ENCODE measurements around the gene ENTPD1. TPM values are rescaled to one million over a fixed set of nuclear protein-coding genes. Genes with fewer than 3 reads are reported as not detected.

Gene ENTPD1
- total and polyA plus RNA-seq, 4 donors = 18.2 to 110 (median 50.0) TPM

GRCh38 chr10:95810198-95810976 lies 54.4 kb downstream of the ENTPD1 start:
- H3K4me3 ChIP-seq (ENCODE audit: low read length in 2 of 2) = no peak overlapping the region
- intact Hi-C loops (cut with DNase I) = no loop called here
- DNase-seq (no peak), ATAC-seq (ENCODE audit: low FRiP score) (no peak)
- no peaks in the 10 kb centered on the region for H3K36me3 ChIP-seq (ENCODE audit: control insufficient read depth in 1 of 2, insufficient read depth in 2 of 2, low read length in 1 of 2)
- no peak overlapping the region for H3K27ac ChIP-seq (ENCODE audit: low read depth in 1 of 2, low read length in 2 of 2)
- no peaks in the 10 kb centered on the region for H3K9me3 ChIP-seq (ENCODE audit: control insufficient read depth, low read length)
- no peaks in the 10 kb centered on the region for H3K4me1 ChIP-seq (ENCODE audit: control insufficient read depth in 1 of 2, insufficient read depth in 2 of 2, low read length in 2 of 2)
- 96 to 98% methylated on average over 20 of the region's 20 CpGs for WGBS, 2 donors
- no peaks in the 10 kb centered on the region for H3K27me3 ChIP-seq (ENCODE audit: control insufficient read depth in 1 of 2, insufficient read depth in 2 of 2, low read length in 1 of 2)

- peaks cover 2% of the 10 kb centered on the region for H3K9me3 ChIP-seq (ENCODE audit: control insufficient read depth, low read length)
- no peak for DNase-seq
- 92 to 95% methylated on average over 3 of the region's 3 CpGs for WGBS, 2 donors
- no peak for ATAC-seq (ENCODE audit: low FRiP score)
- H3K27me3 ChIP-seq (ENCODE audit: control insufficient read depth in 1 of 2, insufficient read depth in 2 of 2, low read length in 1 of 2) = no peaks in the 10 kb centered on the region
- no peak overlapping the region for H3K4me3 ChIP-seq (ENCODE audit: low read length in 2 of 2)
- no peak overlapping the region for H3K27ac ChIP-seq (ENCODE audit: low read depth in 1 of 2, low read length in 2 of 2)
- peaks cover 0 to 2% of the 10 kb centered on the region in 2 donors for H3K36me3 ChIP-seq (ENCODE audit: control insufficient read depth in 1 of 2, insufficient read depth in 2 of 2, low read length in 1 of 2)
- peaks cover 0 to 2% of the 10 kb centered on the region in 2 donors for H3K4me1 ChIP-seq (ENCODE audit: control insufficient read depth in 1 of 2, insufficient read depth in 2 of 2, low read length in 2 of 2)
- intact Hi-C loops (cut with DNase I) = no loop called here
Observed at GRCh38 chr10:95813054-95813685, 57.2 kb downstream of the ENTPD1 start.

GRCh38 chr10:95814011-95814727 lies 58.2 kb downstream of the ENTPD1 start:
- H3K27ac ChIP-seq (ENCODE audit: low read depth in 1 of 2, low read length in 2 of 2) = no peak overlapping the region
- H3K4me3 ChIP-seq (ENCODE audit: low read length in 2 of 2) = no peak overlapping the region
- peaks cover 2% of the 10 kb centered on the region for H3K9me3 ChIP-seq (ENCODE audit: control insufficient read depth, low read length)
- ATAC-seq (ENCODE audit: low FRiP score) (no peak), DNase-seq (peak in 1 of 2 donors; percentile 67)
- WGBS, 2 donors = 65 to 66% methylated on average over 7 of the region's 7 CpGs
- H3K4me1 ChIP-seq (ENCODE audit: control insufficient read depth in 1 of 2, insufficient read depth in 2 of 2, low read length in 2 of 2) = peaks cover 4 to 7% of the 10 kb centered on the region in 2 donors
- no peaks in the 10 kb centered on the region for H3K27me3 ChIP-seq (ENCODE audit: control insufficient read depth in 1 of 2, insufficient read depth in 2 of 2, low read length in 1 of 2)
- intact Hi-C loops (cut with DNase I) = no loop called here
- peaks cover 0 to 2% of the 10 kb centered on the region in 2 donors for H3K36me3 ChIP-seq (ENCODE audit: control insufficient read depth in 1 of 2, insufficient read depth in 2 of 2, low read length in 1 of 2)

- 88 to 90% methylated on average over 2 of the region's 2 CpGs for WGBS, 2 donors
- intact Hi-C loops (cut with DNase I) = no loop called here
- DNase-seq (no peak), ATAC-seq (ENCODE audit: low FRiP score) (no peak)
- H3K4me1 ChIP-seq (ENCODE audit: control insufficient read depth in 1 of 2, insufficient read depth in 2 of 2, low read length in 2 of 2) = peaks cover 4 to 7% of the 10 kb centered on the region in 2 donors
- peaks cover 0 to 2% of the 10 kb centered on the region in 2 donors for H3K36me3 ChIP-seq (ENCODE audit: control insufficient read depth in 1 of 2, insufficient read depth in 2 of 2, low read length in 1 of 2)
- H3K4me3 ChIP-seq (ENCODE audit: low read length in 2 of 2) = no peak overlapping the region
- H3K27me3 ChIP-seq (ENCODE audit: control insufficient read depth in 1 of 2, insufficient read depth in 2 of 2, low read length in 1 of 2) = no peaks in the 10 kb centered on the region
- H3K27ac ChIP-seq (ENCODE audit: low read depth in 1 of 2, low read length in 2 of 2) = no peak overlapping the region
- H3K9me3 ChIP-seq (ENCODE audit: control insufficient read depth, low read length) = peaks cover 2% of the 10 kb centered on the region
Observed at GRCh38 chr10:95815133-95815532, 59.2 kb downstream of the ENTPD1 start.

- Histone ChIP-seq H3K27me3 (ENCODE audit: control insufficient read depth in 1 of 2, insufficient read depth in 2 of 2, low read length in 1 of 2) (no peaks in the 10 kb centered on the region), H3K36me3 (ENCODE audit: control insufficient read depth in 1 of 2, insufficient read depth in 2 of 2, low read length in 1 of 2) (peaks cover 0 to 2% of the 10 kb centered on the region in 2 donors), H3K27ac (ENCODE audit: low read depth in 1 of 2, low read length in 2 of 2) (no peak overlapping the region), H3K4me1 (ENCODE audit: control insufficient read depth in 1 of 2, insufficient read depth in 2 of 2, low read length in 2 of 2) (peaks cover 4 to 7% of the 10 kb centered on the region in 2 donors), H3K9me3 (ENCODE audit: control insufficient read depth, low read length) (peaks cover 2% of the 10 kb centered on the region), H3K4me3 (ENCODE audit: low read length in 2 of 2) (no peak overlapping the region)
- intact Hi-C loops (cut with DNase I) = no loop called here
- WGBS, 2 donors = 86% methylated on average over 6 of the region's 6 CpGs
- no peak for DNase-seq
- no peak for ATAC-seq (ENCODE audit: low FRiP score)
Observed at GRCh38 chr10:95815701-95816240, 59.8 kb downstream of the ENTPD1 start.

- Histone ChIP-seq H3K27me3 (ENCODE audit: control insufficient read depth in 1 of 2, insufficient read depth in 2 of 2, low read length in 1 of 2) (no peaks in the 10 kb centered on the region), H3K4me3 (ENCODE audit: low read length in 2 of 2) (no peak overlapping the region), H3K36me3 (ENCODE audit: control insufficient read depth in 1 of 2, insufficient read depth in 2 of 2, low read length in 1 of 2) (peaks cover 0 to 2% of the 10 kb centered on the region in 2 donors), H3K27ac (ENCODE audit: low read depth in 1 of 2, low read length in 2 of 2) (no peak overlapping the region), H3K4me1 (ENCODE audit: control insufficient read depth in 1 of 2, insufficient read depth in 2 of 2, low read length in 2 of 2) (peaks cover 4 to 10% of the 10 kb centered on the region in 2 donors), H3K9me3 (ENCODE audit: control insufficient read depth, low read length) (peaks cover 2% of the 10 kb centered on the region)
- DNase-seq (no peak), ATAC-seq (ENCODE audit: low FRiP score) (no peak)
- intact Hi-C loops (cut with DNase I) = no loop called here
- 93 to 99% methylated on average over 1 of the region's 1 CpG for WGBS, 2 donors
Observed at GRCh38 chr10:95818010-95818409, 62.0 kb downstream of the ENTPD1 start.

GRCh38 chr10:95818668-95819067 lies 62.7 kb downstream of the ENTPD1 start:
- Histone ChIP-seq H3K4me3 (ENCODE audit: low read length in 2 of 2) (no peak overlapping the region), H3K27ac (ENCODE audit: low read depth in 1 of 2, low read length in 2 of 2) (no peak overlapping the region), H3K36me3 (ENCODE audit: control insufficient read depth in 1 of 2, insufficient read depth in 2 of 2, low read length in 1 of 2) (peaks cover 0 to 2% of the 10 kb centered on the region in 2 donors), H3K9me3 (ENCODE audit: control insufficient read depth, low read length) (peaks cover 2% of the 10 kb centered on the region), H3K4me1 (ENCODE audit: control insufficient read depth in 1 of 2, insufficient read depth in 2 of 2, low read length in 2 of 2) (peaks cover 4 to 10% of the 10 kb centered on the region in 2 donors), H3K27me3 (ENCODE audit: control insufficient read depth in 1 of 2, insufficient read depth in 2 of 2, low read length in 1 of 2) (no peaks in the 10 kb centered on the region)
- WGBS, 2 donors = 25 to 44% methylated on average over 2 of the region's 2 CpGs
- intact Hi-C loops (cut with DNase I) = no loop called here
- DNase-seq (no peak), ATAC-seq (ENCODE audit: low FRiP score) (no peak)

GRCh38 chr10:95819620-95820329 lies 63.8 kb downstream of the ENTPD1 start:
- no peak for DNase-seq
- ATAC-seq (ENCODE audit: low FRiP score) = no peak
- Histone ChIP-seq H3K36me3 (ENCODE audit: control insufficient read depth in 1 of 2, insufficient read depth in 2 of 2, low read length in 1 of 2) (peaks cover 0 to 2% of the 10 kb centered on the region in 2 donors), H3K27ac (ENCODE audit: low read depth in 1 of 2, low read length in 2 of 2) (no peak overlapping the region), H3K9me3 (ENCODE audit: control insufficient read depth, low read length) (peaks cover 2% of the 10 kb centered on the region), H3K27me3 (ENCODE audit: control insufficient read depth in 1 of 2, insufficient read depth in 2 of 2, low read length in 1 of 2) (no peaks in the 10 kb centered on the region), H3K4me1 (ENCODE audit: control insufficient read depth in 1 of 2, insufficient read depth in 2 of 2, low read length in 2 of 2) (peaks cover 4 to 10% of the 10 kb centered on the region in 2 donors), H3K4me3 (ENCODE audit: low read length in 2 of 2) (no peak overlapping the region)
- intact Hi-C loops (cut with DNase I) = no loop called here
- 49 to 50% methylated on average over 2 of the region's 2 CpGs for WGBS, 2 donors

Data from aorta (tissue), 5 donors.